Measurements from ENCODE around the gene RPN2. TPM values are rescaled to one million over a fixed set of nuclear protein-coding genes. Genes with fewer than 3 reads are reported as not detected.
A peak's percentile ranks its signal among the peaks of the same experiment; 100 is the strongest.

The RPN2 gene
- total and polyA plus RNA-seq, 2 of the 13 experiments (the other 11 are each of a cell fraction or from before 2014, with no cell fraction given): 587 to 1,818 TPM

GRCh38 chr20:37263686-37264085 is 84.6 kb downstream of the RPN2 start (continued):
- TF ChIP-seq CENPX (CRISPR knock-in tag; IDR thresholded peaks at IDR 0.05): no peak

DNA sequence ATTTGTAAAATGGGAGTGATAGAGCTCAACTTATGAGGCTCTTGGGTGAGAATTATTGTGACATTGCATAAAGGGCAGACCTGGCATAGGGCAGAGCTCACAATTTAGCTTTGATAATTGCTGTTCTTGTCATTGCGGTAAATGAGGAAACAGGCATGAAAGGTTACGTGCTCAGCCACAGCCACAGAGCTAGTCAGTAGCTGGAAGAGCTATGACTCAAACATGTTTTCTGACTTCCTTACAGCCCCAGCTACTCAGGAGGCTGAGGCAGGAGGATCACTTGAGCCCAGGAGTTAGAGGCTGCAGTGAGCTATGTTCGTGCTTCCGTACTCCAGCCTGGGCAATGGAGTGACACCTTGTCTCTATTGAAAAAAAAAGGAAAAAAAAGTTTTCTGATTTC is 86.0 kb downstream of the RPN2 start:
- Histone ChIP-seq H4K20me1 (ENCODE audit: insufficient read depth, low read length) (no peaks in the 10 kb centered on the region), H3K9me3 (ENCODE audit: low read length) (no peaks in the 10 kb centered on the region), H3K4me1 (ENCODE audit: insufficient read depth, low read length) (peaks cover 23% of the 10 kb centered on the region), H3K9ac (ENCODE audit: insufficient read depth, low read depth, low read length) (no peak overlapping the region), H3K36me3 (replicated peaks in 1 of 2; ENCODE audit: control insufficient read depth in 1 of 2, insufficient read depth in 2 of 2, low read length in 2 of 2) (no peaks in the 10 kb centered on the region), H3K4me2 (ENCODE audit: low read depth, low read length) (no peak overlapping the region), H2AFZ (ENCODE audit: low read length) (no peak overlapping the region), H3K4me3 (replicated peaks in 1 of 3; ENCODE audit: insufficient read depth in 1 of 3, low read depth in 2 of 3, low read length in 3 of 3) (no peak overlapping the region), H3K27me3 (ENCODE audit: control insufficient read depth in 1 of 2, insufficient read depth in 2 of 2, low read length in 2 of 2) (peaks cover 9 to 46% of the 10 kb centered on the region in 2 experiments; a peak in 4 of 5 replicates), H3K27ac (ENCODE audit: extremely low read length, insufficient read depth, low read length) (no peak overlapping the region), H3K79me2 (ENCODE audit: insufficient read depth, low read length) (no peaks in the 10 kb centered on the region)
- TF ChIP-seq ZNF770 (CRISPR knock-in tag; IDR thresholded peaks at IDR 0.05) (peak; percentile 68), STAG1 (CRISPR knock-in tag; IDR thresholded peaks at IDR 0.05) (no peak)
- ATAC-seq (no peak), DNase-seq (ENCODE audit: low spot score) (no peak), FAIRE-seq (no peak)
- in situ Hi-C loops (cut with HindIII; ENCODE audit: extremely low pct_ligation_motif_present, low pct_unique_long_range_greater_than_20kb) (no loop called here), intact Hi-C loops (cut with micrococcal nuclease; ENCODE audit: unreplicated experiment) (loop anchor here (5.0 kb wide), 1 partner anchor 132 kb away; no protein-coding TSS in a partner anchor)
- ChIA-PET CTCF (ENCODE audit: low intra/inter-chr PET ratio, low total read pairs) (no interaction called here), POLR2A (no interaction called here)
- no TSS peak for BruUV-seq (replicated peaks)
- WGBS (ENCODE audit: low lambda C conversion rate): 63% methylated on average over 4 of the region's 4 CpGs

Data from HepG2 (cell line).